ENCODE results near the gene TRA2B.

The TRA2B gene

GRCh38 chr3:185954366-185954723, 16.5 kb upstream of the TRA2B start:
- no peak overlapping the region for H3K4me3 ChIP-seq (ENCODE audit: low read depth, low read length)
- TF ChIP-seq, protein P1, sequence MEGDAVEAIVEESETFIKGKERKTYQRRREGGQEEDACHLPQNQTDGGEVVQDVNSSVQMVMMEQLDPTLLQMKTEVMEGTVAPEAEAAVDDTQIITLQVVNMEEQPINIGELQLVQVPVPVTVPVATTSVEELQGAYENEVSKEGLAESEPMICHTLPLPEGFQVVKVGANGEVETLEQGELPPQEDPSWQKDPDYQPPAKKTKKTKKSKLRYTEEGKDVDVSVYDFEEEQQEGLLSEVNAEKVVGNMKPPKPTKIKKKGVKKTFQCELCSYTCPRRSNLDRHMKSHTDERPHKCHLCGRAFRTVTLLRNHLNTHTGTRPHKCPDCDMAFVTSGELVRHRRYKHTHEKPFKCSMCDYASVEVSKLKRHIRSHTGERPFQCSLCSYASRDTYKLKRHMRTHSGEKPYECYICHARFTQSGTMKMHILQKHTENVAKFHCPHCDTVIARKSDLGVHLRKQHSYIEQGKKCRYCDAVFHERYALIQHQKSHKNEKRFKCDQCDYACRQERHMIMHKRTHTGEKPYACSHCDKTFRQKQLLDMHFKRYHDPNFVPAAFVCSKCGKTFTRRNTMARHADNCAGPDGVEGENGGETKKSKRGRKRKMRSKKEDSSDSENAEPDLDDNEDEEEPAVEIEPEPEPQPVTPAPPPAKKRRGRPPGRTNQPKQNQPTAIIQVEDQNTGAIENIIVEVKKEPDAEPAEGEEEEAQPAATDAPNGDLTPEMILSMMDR (IDR thresholded peaks at IDR 0.05; ENCODE audit: low read depth, low read length): no peak

GRCh38 chr3:185950728-185951127, 12.9 kb upstream of the TRA2B start:
- TF ChIP-seq, protein P1 (IDR thresholded peaks at IDR 0.05; ENCODE audit: low read depth, low read length): no peak
- no peak overlapping the region for H3K4me3 ChIP-seq (ENCODE audit: low read depth, low read length)

DNA sequence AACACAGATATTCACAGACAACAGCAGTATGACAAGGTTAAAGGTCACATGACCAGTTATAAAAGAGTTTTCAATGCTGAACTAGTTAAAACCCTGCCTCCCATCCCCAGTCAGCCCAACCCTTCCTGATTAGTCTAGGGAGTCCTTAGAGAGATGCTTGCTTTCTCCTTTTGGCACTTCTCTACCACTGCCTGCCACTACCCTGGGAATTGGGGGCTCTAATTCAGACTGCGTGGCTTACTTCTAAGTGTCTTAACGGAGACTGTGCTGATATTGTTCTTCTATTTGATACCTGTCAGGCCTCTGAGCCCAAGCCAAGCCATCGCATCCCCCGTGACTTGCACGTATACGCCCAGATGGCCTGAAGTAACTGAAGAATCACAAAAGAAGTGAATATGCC, 11.7 kb upstream of the TRA2B start:
- no peak overlapping the region for H3K4me3 ChIP-seq (ENCODE audit: low read depth, low read length)
- TF ChIP-seq, protein P1 (IDR thresholded peaks at IDR 0.05; ENCODE audit: low read depth, low read length): no peak

- H3K4me3 ChIP-seq (ENCODE audit: low read depth, low read length): no peak overlapping the region
- TF ChIP-seq, protein P1 (IDR thresholded peaks at IDR 0.05; ENCODE audit: low read depth, low read length): no peak
These were observed 10.5 kb upstream of the TRA2B start for GRCh38 chr3:185948292-185948691.

DNA sequence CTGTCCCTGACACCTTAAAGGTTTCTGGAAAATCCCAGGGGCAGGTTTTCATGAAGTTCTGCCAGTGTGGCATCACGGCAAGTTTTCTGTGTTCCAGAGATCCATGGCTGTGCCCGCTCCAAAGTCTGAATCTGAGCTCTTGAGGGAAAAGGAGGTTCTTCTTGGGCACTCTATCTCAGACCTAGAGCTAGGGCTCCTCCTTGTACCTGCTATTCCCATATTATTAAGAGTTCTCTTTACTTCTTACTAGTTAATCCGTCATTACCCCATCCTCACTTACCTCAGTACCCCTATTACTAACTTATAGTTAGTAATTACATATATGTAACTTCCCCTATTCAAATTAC, 5.9 kb upstream of the TRA2B start:
- TF ChIP-seq, protein P1 (IDR thresholded peaks at IDR 0.05; ENCODE audit: low read depth, low read length): no peak
- H3K4me3 ChIP-seq (ENCODE audit: low read depth, low read length): no peak overlapping the region

DNA sequence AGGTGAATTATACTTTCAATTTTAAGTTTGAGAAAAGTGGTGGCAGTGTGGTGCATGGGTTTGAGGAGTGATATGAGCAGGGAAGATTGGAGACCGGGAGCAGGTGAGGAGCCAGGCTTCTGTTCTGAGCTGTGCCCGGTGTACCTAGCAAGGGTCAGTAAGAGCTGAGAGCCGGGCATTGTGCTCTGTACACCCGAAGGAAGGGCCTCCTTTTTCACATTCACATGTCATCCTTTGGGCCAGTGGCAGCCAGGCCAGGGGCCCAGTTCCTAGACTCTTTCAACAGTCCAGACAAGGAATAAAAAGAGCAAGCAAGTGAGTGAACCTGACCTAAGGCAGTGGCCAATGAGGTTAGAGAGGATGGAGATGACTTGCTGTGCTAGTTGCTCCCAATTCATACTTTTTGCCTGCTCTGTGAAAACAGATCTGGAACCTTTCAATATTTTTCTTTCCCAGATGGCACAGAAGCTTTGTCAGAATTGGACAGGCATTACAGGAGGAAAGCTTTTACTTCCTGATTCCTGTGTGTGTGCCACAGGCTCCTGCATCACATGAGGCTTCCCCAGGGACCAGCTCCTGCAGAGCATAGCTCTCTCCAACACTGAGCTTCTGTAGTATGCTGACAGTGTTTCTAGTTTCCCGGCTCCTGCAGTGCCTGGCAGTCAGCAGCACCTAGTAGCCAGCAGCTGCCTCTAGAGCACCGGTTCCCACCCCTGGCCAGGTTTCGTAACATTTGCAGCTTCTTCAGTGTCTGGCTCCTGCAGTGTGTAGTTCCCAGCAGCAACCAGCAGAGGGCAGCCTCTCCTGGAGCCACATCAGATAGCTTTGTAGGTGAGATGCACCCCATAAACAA, 5.3 kb upstream of the TRA2B start:
- no peak overlapping the region for H3K4me3 ChIP-seq (ENCODE audit: low read depth, low read length)
- TF ChIP-seq, protein P1 (IDR thresholded peaks at IDR 0.05; ENCODE audit: low read depth, low read length): peak; percentile 99

- H3K4me3 ChIP-seq (ENCODE audit: low read depth, low read length): no peak overlapping the region
- TF ChIP-seq, protein P1 (IDR thresholded peaks at IDR 0.05; ENCODE audit: low read depth, low read length): no peak
These were observed 4.6 kb upstream of the TRA2B start for GRCh38 chr3:185942396-185942795.

Data from WI38 (cell line).